ENCODE data around the gene DLGAP1.

GRCh38 chr18:4016391-4017049 lies 438.6 kb downstream of the DLGAP1 start:
- TF ChIP-seq CTCF (IDR thresholded peaks at IDR 0.05) (no peak), POLR2A (IDR thresholded peaks at IDR 0.05) (no peak)

Measured in testis (tissue), 2 donors.